IMR-90 (cell line): ENCODE data around the gene UGT2B15.
"Not testable (repeated sequence)": the region's sequence is repeated elsewhere in the genome, so short reads cannot be mapped to it uniquely, and the experiment has no call there.

ENCODE experiments used
- BHLHE40 ChIP-seq: fragments of 150-350 bp; IDR thresholded peaks from 2 replicates; pipeline ENCODE4 v1.6.1; 2016; ENCODE audit warnings: mild to moderate bottlenecking, low read depth, low read length
- CEBPB ChIP-seq: IDR thresholded peaks from 2 replicates; pipeline ENCODE4 v1.6.1; 2012; ENCODE audit warnings: low read depth, low read length, improper control_type of control experiment
- CHD1 ChIP-seq: IDR thresholded peaks from 2 replicates; pipeline ENCODE4 v1.6.1; 2012; ENCODE audit warnings: low read depth, low read length, improper control_type of control experiment
- CTCF ChIP-seq: conservative IDR thresholded peaks from 2 replicates; pipeline ENCODE4 v1.5.1; 2012; ENCODE audit warnings: mild to moderate bottlenecking, low read depth, low read length, improper control_type of control experiment
- MAFK ChIP-seq: IDR thresholded peaks from 2 replicates; pipeline ENCODE4 v1.6.1; 2012; ENCODE audit warnings: low read depth, low read length, improper control_type of control experiment
- MAZ ChIP-seq: IDR thresholded peaks from 2 replicates; pipeline ENCODE4 v1.6.1; 2012; ENCODE audit warnings: low read depth, mild to moderate bottlenecking, low read length, improper control_type of control experiment, moderate library complexity, borderline replicate concordance
- MXI1 ChIP-seq: IDR thresholded peaks from 2 replicates; pipeline ENCODE4 v1.6.1; 2012; ENCODE audit warnings: low read depth, mild to moderate bottlenecking, low read length, moderate library complexity, borderline replicate concordance
- NFE2L2 ChIP-seq: fragments of 150-350 bp; IDR thresholded peaks from 2 replicates; pipeline ENCODE4 v1.6.1; 2016; ENCODE audit warnings: low read depth, mild to moderate bottlenecking, low read length
- POLR2A ChIP-seq: IDR thresholded peaks from 2 replicates; pipeline ENCODE4 v1.6.1; 2012; ENCODE audit warnings: mild to moderate bottlenecking, low read depth, low read length
- RAD21 ChIP-seq: IDR thresholded peaks from 2 replicates; pipeline ENCODE4 v1.6.1; 2012; ENCODE audit warnings: low read length, improper control_type of control experiment
- RFX5 ChIP-seq: IDR thresholded peaks from 2 replicates; pipeline ENCODE4 v1.8.0; 2012; ENCODE audit warnings: low read depth, mild to moderate bottlenecking, low read length, moderate library complexity
- SMC3 ChIP-seq: fragments of 150-350 bp; IDR thresholded peaks from 2 replicates; pipeline ENCODE4 v1.6.1; 2016; ENCODE audit warnings: low read depth, mild to moderate bottlenecking, antibody characterized with exemption, low read length, moderate library complexity
- TF ChIP-seq, protein P1 (sequence below): fragments of 150-350 bp; IDR thresholded peaks from 2 replicates; pipeline ENCODE4 v1.6.1; 2017; ENCODE audit warnings: mild to moderate bottlenecking, antibody characterized with exemption, low read length, low read depth

DNA sequence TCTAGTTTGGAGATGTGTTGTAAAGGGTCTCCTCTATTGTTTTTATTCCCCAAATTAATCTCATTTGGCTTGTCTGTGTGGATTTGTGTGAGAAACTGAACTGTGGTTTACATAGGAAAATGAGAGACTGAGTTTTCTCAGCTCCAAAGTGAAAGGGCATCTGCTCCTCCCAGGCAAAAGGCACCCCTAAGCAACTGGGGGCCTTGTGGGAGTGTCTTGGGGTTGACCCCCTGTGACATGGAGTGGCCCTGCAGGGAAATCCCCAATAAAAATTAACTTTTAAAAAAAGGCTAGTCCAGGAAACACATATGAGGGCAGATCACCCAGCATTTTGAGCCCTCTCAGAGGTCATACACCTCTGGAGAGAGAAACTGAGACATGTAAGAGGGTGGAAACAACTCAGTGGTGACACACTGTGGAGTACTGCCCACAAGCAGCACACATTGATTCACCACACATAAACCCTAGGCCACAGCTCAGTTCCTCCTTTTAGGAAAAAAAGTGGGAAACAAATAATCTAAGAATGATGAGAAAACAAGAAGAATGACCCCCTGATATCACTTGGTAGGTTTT is 13.3 kb downstream of the UGT2B15 start:
- not testable (repeated sequence) for TF ChIP-seq CTCF, MAZ, NFE2L2, MAFK, BHLHE40, RFX5, CEBPB, POLR2A, CHD1, SMC3, MXI1, RAD21
- TF ChIP-seq, protein P1, sequence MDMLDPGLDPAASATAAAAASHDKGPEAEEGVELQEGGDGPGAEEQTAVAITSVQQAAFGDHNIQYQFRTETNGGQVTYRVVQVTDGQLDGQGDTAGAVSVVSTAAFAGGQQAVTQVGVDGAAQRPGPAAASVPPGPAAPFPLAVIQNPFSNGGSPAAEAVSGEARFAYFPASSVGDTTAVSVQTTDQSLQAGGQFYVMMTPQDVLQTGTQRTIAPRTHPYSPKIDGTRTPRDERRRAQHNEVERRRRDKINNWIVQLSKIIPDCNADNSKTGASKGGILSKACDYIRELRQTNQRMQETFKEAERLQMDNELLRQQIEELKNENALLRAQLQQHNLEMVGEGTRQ, result not testable (repeated sequence)
